CD4-positive, alpha-beta memory T cell (primary cell): ENCODE results near the gene S100A3. TPM values are rescaled to one million over a fixed set of nuclear protein-coding genes. Genes with fewer than 3 reads are reported as not detected.
"Not testable (repeated sequence)": the region's sequence is repeated elsewhere in the genome, so short reads cannot be mapped to it uniquely, and the experiment has no call there.

ENCODE experiments used
- CTCF ChIA-PET: fragments of 350-600 bp; sonication (Branson Sonifier 250); formaldehyde crosslinking; loops from one replicate; lab custom pipeline; 2021; ENCODE audit warnings: inconsistent platforms; ENCODE audit not compliant: partially characterized antibody; lab: Charles Lee
- POLR2A ChIA-PET: fragments of 350-600 bp; sonication (Branson Sonifier 250); formaldehyde crosslinking; loops from one replicate; lab custom pipeline; 2021; ENCODE audit not compliant: partially characterized antibody; lab: Charles Lee
- DNase-seq, 5 donors: peaks; one replicate each; pipeline versions ENCODE4 v3.0.0 to v3.0.0-alpha.2; 2020 to 2022; ENCODE audit warnings: mixed read lengths in 1 of 5
- H3K27ac ChIP-seq: one replicate; pipeline ENCODE4 v1.7.0; 2013; ENCODE audit warnings: low read depth, low read length
- H3K27me3 ChIP-seq: 2 replicates; pipeline ENCODE4 v1.7.0; 2013; ENCODE audit warnings: mild to moderate bottlenecking, low read length, moderate library complexity; ENCODE audit not compliant: insufficient read depth
- H3K36me3 ChIP-seq: 2 replicates; pipeline ENCODE4 v1.7.0; 2013; ENCODE audit warnings: mild to moderate bottlenecking, low read length, moderate library complexity; ENCODE audit not compliant: insufficient read depth
- H3K4me1 ChIP-seq: 2 replicates; pipeline ENCODE4 v1.7.0; 2013; ENCODE audit warnings: mild to moderate bottlenecking, low read length, moderate library complexity; ENCODE audit not compliant: insufficient read depth
- H3K4me3 ChIP-seq, 2 donors: one replicate each; pipeline ENCODE4 v1.7.0; 2013; ENCODE audit warnings: low read length in 2 of 2, mild to moderate bottlenecking in 1 of 2
- H3K9me3 ChIP-seq, 2 donors: one replicate each; pipeline ENCODE4 v1.7.0; 2013; ENCODE audit warnings: low read length in 2 of 2, control low read depth in 1 of 2; ENCODE audit not compliant: control insufficient read depth in 1 of 2
- H3K27ac Mint-ChIP-seq, 7 donors: one replicate each; pipeline ENCODE4 v1.8.0; 2020 to 2021; ENCODE audit warnings: mixed read lengths in 7 of 7, mild to moderate bottlenecking in 6 of 7, inconsistent platforms in 3 of 7, moderate library complexity in 3 of 7
- H3K27me3 Mint-ChIP-seq, 2 donors: one replicate each; pipeline ENCODE4 v1.8.0; 2020 to 2021; ENCODE audit warnings: mixed read lengths in 2 of 2
- H3K36me3 Mint-ChIP-seq, 2 donors: one replicate each; pipeline ENCODE4 v1.8.0; 2020 to 2021; ENCODE audit warnings: mixed read lengths in 2 of 2, inconsistent platforms in 1 of 2, mild to moderate bottlenecking in 1 of 2
- H3K4me1 Mint-ChIP-seq, 4 donors: one replicate each; pipeline ENCODE4 v1.8.0; 2020 to 2021; ENCODE audit warnings: mixed read lengths in 4 of 4, mild to moderate bottlenecking in 1 of 4
- H3K4me3 Mint-ChIP-seq, 8 donors: one replicate each; pipeline ENCODE4 v1.8.0; 2020 to 2021; ENCODE audit warnings: mixed read lengths in 8 of 8, mild to moderate bottlenecking in 7 of 8, moderate library complexity in 6 of 8, inconsistent platforms in 3 of 8
- H3K9me3 Mint-ChIP-seq, 8 donors: one replicate each; pipeline ENCODE4 v1.8.0; 2020 to 2021; ENCODE audit warnings: mixed read lengths in 8 of 8, mild to moderate bottlenecking in 5 of 8, inconsistent platforms in 3 of 8, moderate library complexity in 1 of 8
- intact Hi-C: fragments of 100-400 bp; cut with micrococcal nuclease; formaldehyde crosslinking; loops from one replicate; pipeline ENCODE4 v1.15.1; 2023
- polyA plus RNA-seq, 2 donors: library from polyadenylated mRNA; unstranded; fragments of 300-500 nt; fragmentation: Illumina TruSeq; gene quantifications; one replicate each; pipeline ENCODE4 v1.2.3, GENCODE V29; 2021
- total RNA-seq, 2 experiments: library from RNA; stranded (reverse); gene quantifications; one replicate each; pipeline ENCODE4 v1.2.3, GENCODE V29; 2021

S100A3 gene
- total and polyA plus RNA-seq, 4 experiments from 2014 or later: not detected

- peak overlapping the region in 1 of 8 donors; percentile 17 for H3K4me3 Mint-ChIP-seq
- H3K27ac Mint-ChIP-seq: peak overlapping the region in 2 of 7 donors; percentile 52 to 76
- H3K27me3 Mint-ChIP-seq, DNase-seq, H3K9me3 ChIP-seq, H3K9me3 Mint-ChIP-seq, H3K36me3 ChIP-seq, H3K4me1 ChIP-seq, intact Hi-C loops, H3K36me3 Mint-ChIP-seq, H3K4me3 ChIP-seq, H3K27ac ChIP-seq, H3K4me1 Mint-ChIP-seq, H3K27me3 ChIP-seq: not testable (repeated sequence)
- ChIA-PET CTCF (interaction anchor here (0.9 to 4.4 kb wide), 8 partner anchors 10 to 167 kb away, joined by 3 to 38 read pairs (median 6); no protein-coding TSS in a partner anchor), POLR2A (interaction anchor here (0.8 to 2.8 kb wide), 5 partner anchors 11 to 114 kb away, joined by 3 to 13 read pairs (median 4); partner anchors contain the start of genes CHTOP and S100A6)
These were observed 28.8 kb downstream of the S100A3 start for GRCh38 chr1:153520137-153520691.

DNA sequence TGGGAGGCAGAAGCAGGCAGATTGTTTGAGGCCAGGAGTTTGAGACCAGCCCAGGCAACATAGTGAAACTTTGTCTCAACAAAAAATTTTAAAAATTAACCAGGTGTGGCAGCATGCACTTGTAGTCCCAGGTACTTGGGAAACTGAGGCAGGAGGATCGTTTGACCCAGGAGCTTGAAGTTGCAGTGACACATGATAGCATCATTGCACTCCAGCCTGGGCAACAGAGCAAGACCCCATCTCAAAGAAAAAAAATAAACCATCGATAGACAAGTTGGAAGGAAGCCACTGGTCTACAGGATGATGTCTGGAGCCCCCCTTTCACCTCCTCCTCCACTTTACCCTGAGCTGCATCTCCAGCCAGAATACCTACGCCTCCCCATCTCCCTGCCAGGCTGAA, 29.8 kb downstream of the S100A3 start:
- no peaks in the 10 kb centered on the region for H3K27me3 Mint-ChIP-seq
- peaks cover 4 to 5% (median 5%) of the 10 kb centered on the region in 4 donors for H3K4me1 Mint-ChIP-seq
- Histone ChIP-seq H3K4me3 (no peak overlapping the region), H3K27ac (no peak overlapping the region), H3K27me3 (no peaks in the 10 kb centered on the region), H3K4me1 (peaks cover 10% of the 10 kb centered on the region), H3K36me3 (no peaks in the 10 kb centered on the region), H3K9me3 (no peaks in the 10 kb centered on the region)
- intact Hi-C loops: no loop called here
- POLR2A ChIA-PET: interaction anchor here (2.8 kb wide), 1 partner anchor 16 kb away, joined by 13 read pairs; the partner anchor contains the start of gene S100A6
- no peak overlapping the region for H3K4me3 Mint-ChIP-seq
- no peaks in the 10 kb centered on the region for H3K36me3 Mint-ChIP-seq
- CTCF ChIA-PET: interaction anchor here (1.4 to 4.4 kb wide), 4 partner anchors 9 to 100 kb away, joined by 3 to 38 read pairs (median 21); no protein-coding TSS in a partner anchor
- DNase-seq: no peak
- H3K27ac Mint-ChIP-seq: no peak overlapping the region
- H3K9me3 Mint-ChIP-seq: no peaks in the 10 kb centered on the region

GRCh38 chr1:153515504-153516394, 33.3 kb downstream of the S100A3 start:
- intact Hi-C loops: no loop called here
- no peak overlapping the region for H3K4me3 Mint-ChIP-seq

GRCh38 chr1:153513666-153514065, 35.4 kb downstream of the S100A3 start:
- no peak overlapping the region for H3K27ac ChIP-seq
- DNase-seq: no peak
- no peaks in the 10 kb centered on the region for H3K27me3 Mint-ChIP-seq
- no peak overlapping the region for H3K4me3 ChIP-seq
- H3K36me3 Mint-ChIP-seq: no peaks in the 10 kb centered on the region
- no peaks in the 10 kb centered on the region for H3K9me3 Mint-ChIP-seq
- peaks cover 3 to 11% (median 6%) of the 10 kb centered on the region in 4 donors for H3K4me1 Mint-ChIP-seq
- peaks cover 10% of the 10 kb centered on the region for H3K4me1 ChIP-seq
- ChIA-PET CTCF (interaction anchor here (0.7 to 12.4 kb wide), 5 partner anchors 19 to 100 kb away, joined by 3 to 243 read pairs (median 7); no protein-coding TSS in a partner anchor), POLR2A (no interaction called here)
- intact Hi-C loops: no loop called here
- no peaks in the 10 kb centered on the region for H3K27me3 ChIP-seq
- H3K27ac Mint-ChIP-seq: peak overlapping the region in 1 of 7 donors; percentile 36
- no peaks in the 10 kb centered on the region for H3K9me3 ChIP-seq
- no peak overlapping the region for H3K4me3 Mint-ChIP-seq
- no peaks in the 10 kb centered on the region for H3K36me3 ChIP-seq

More at GRCh38 chr1:153515504-153516394, 33.3 kb downstream of the S100A3 start:
- POLR2A ChIA-PET: interaction anchor here (1.0 to 3.9 kb wide), 3 partner anchors 9 to 155 kb away, joined by 3 to 29 read pairs (median 3); partner anchors contain the start of genes ILF2 and S100A6
- no peaks in the 10 kb centered on the region for H3K27me3 Mint-ChIP-seq
- CTCF ChIA-PET: interaction anchor here (0.9 to 12.4 kb wide), 5 partner anchors 10 to 55 kb away, joined by 3 to 243 read pairs (median 9); partner anchors contain the start of gene S100A6
- no peaks in the 10 kb centered on the region for H3K36me3 Mint-ChIP-seq
- peaks cover 5 to 10% (median 7%) of the 10 kb centered on the region in 4 donors for H3K4me1 Mint-ChIP-seq
- no peaks in the 10 kb centered on the region for H3K9me3 Mint-ChIP-seq
- Histone ChIP-seq H3K27me3 (no peaks in the 10 kb centered on the region), H3K4me3 (no peak overlapping the region), H3K9me3 (no peaks in the 10 kb centered on the region), H3K4me1 (peaks cover 10% of the 10 kb centered on the region), H3K27ac (no peak overlapping the region), H3K36me3 (no peaks in the 10 kb centered on the region)
- H3K27ac Mint-ChIP-seq: peak overlapping the region in 3 of 7 donors; percentile 13 to 78 (median 64)
- no peak for DNase-seq

GRCh38 chr1:153513023-153513422, 36.0 kb downstream of the S100A3 start:
- ChIA-PET CTCF (interaction anchor here (0.7 to 12.4 kb wide), 3 partner anchors 19 to 58 kb away, joined by 3 to 243 read pairs (median 74); no protein-coding TSS in a partner anchor), POLR2A (no interaction called here)
- no peak overlapping the region for H3K4me3 Mint-ChIP-seq

GRCh38 chr1:153510984-153511410, 38.1 kb downstream of the S100A3 start:
- Mint-ChIP-seq H3K4me3 (no peak overlapping the region), H3K27ac (peak overlapping the region in 3 of 7 donors; percentile 30 to 49 (median 32)), H3K36me3 (no peaks in the 10 kb centered on the region), H3K9me3 (no peaks in the 10 kb centered on the region), H3K4me1 (peaks cover 3 to 8% (median 5%) of the 10 kb centered on the region in 4 donors), H3K27me3 (no peaks in the 10 kb centered on the region)
- peak; percentile 67 to 72 (median 69) for DNase-seq
- Histone ChIP-seq H3K4me3 (no peak overlapping the region), H3K36me3 (no peaks in the 10 kb centered on the region), H3K4me1 (peaks cover 8% of the 10 kb centered on the region), H3K9me3 (no peaks in the 10 kb centered on the region), H3K27ac (no peak overlapping the region), H3K27me3 (no peaks in the 10 kb centered on the region)
- CTCF ChIA-PET: interaction anchor here (0.7 to 12.4 kb wide), 41 partner anchors 10 to 280 kb away, joined by 3 to 243 read pairs (median 4); partner anchors contain the start of genes CHTOP, S100A1, S100A13 and S100A14
- intact Hi-C loops: loop anchor here (1.0 to 2.0 kb wide), 3 partner anchors 22 to 476 kb away; partner anchors contain the start of gene RAB13
- POLR2A ChIA-PET: interaction anchor here (1.1 to 3.3 kb wide), 6 partner anchors 21 to 480 kb away, joined by 3 to 18 read pairs (median 8); partner anchors contain the start of genes RPS27 and S100A6

More at GRCh38 chr1:153513023-153513422, 36.0 kb downstream of the S100A3 start:
- no peaks in the 10 kb centered on the region for H3K27me3 Mint-ChIP-seq
- Histone ChIP-seq H3K36me3 (no peaks in the 10 kb centered on the region), H3K27ac (no peak overlapping the region), H3K4me1 (peaks cover 10% of the 10 kb centered on the region), H3K27me3 (no peaks in the 10 kb centered on the region), H3K9me3 (no peaks in the 10 kb centered on the region), H3K4me3 (no peak overlapping the region)
- intact Hi-C loops: no loop called here
- DNase-seq: no peak
- H3K9me3 Mint-ChIP-seq: no peaks in the 10 kb centered on the region
- H3K4me1 Mint-ChIP-seq: peaks cover 3 to 11% (median 5%) of the 10 kb centered on the region in 4 donors
- no peaks in the 10 kb centered on the region for H3K36me3 Mint-ChIP-seq
- peak overlapping the region in 2 of 7 donors; percentile 36 to 68 for H3K27ac Mint-ChIP-seq
